ENCODE results near the gene MAFF.
A peak's percentile ranks its signal among the peaks of the same experiment; 100 is the strongest.

Gene MAFF

DNA sequence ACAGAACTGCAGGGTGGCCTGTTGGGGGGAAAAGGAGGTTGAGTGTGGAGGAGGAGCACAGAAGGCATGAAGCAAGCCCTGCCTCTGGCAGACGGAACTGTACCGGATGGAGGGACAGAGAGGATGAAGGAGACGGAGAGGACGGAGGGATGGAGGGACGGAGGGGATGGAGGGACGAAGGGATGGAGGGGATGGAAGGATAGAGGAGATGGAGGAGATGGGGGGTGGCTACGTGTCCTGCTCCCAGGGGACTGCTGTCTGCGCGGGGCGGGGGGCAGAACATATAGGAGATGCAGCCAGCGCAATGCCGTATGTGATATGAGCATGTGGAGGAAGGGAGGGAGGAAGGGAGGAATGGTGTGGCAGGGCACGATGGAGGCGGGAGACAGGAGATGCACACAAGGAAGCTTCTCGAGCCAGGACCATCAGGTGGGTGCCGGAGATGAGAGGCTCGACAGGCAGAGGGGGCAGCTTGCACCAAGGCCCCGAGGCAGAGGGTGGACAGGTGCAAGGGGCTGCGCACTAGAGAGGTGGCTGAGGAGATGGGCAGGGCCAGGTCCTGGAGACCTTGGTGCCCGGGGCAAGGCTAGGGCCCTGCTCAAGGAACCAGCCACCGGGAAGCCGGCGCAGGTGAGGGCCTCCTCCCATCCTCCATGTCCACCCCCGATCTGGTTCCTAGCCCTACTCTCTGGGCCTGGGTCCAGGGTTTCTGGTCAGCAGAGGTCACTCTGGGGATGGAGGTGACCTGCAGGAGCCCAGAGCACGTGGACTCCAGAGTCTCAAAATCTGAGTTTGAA is 25.3 kb downstream of the MAFF start:
- no peak overlapping the region for H3K4me3 ChIP-seq (ENCODE audit: low read depth, low read length)
- no peak for DNase-seq (ENCODE audit: low read depth)
- no peak for TF ChIP-seq CTCF (IDR thresholded peaks at IDR 0.05; ENCODE audit: control insufficient read depth, extremely low read depth, insufficient read depth)

GRCh38 chr22:38228326-38228872 is 26.6 kb downstream of the MAFF start:
- no peak for DNase-seq (ENCODE audit: low read depth)
- TF ChIP-seq CTCF (IDR thresholded peaks at IDR 0.05; ENCODE audit: control insufficient read depth, extremely low read depth, insufficient read depth) = no peak
- H3K4me3 ChIP-seq (ENCODE audit: low read depth, low read length) = no peak overlapping the region

DNA sequence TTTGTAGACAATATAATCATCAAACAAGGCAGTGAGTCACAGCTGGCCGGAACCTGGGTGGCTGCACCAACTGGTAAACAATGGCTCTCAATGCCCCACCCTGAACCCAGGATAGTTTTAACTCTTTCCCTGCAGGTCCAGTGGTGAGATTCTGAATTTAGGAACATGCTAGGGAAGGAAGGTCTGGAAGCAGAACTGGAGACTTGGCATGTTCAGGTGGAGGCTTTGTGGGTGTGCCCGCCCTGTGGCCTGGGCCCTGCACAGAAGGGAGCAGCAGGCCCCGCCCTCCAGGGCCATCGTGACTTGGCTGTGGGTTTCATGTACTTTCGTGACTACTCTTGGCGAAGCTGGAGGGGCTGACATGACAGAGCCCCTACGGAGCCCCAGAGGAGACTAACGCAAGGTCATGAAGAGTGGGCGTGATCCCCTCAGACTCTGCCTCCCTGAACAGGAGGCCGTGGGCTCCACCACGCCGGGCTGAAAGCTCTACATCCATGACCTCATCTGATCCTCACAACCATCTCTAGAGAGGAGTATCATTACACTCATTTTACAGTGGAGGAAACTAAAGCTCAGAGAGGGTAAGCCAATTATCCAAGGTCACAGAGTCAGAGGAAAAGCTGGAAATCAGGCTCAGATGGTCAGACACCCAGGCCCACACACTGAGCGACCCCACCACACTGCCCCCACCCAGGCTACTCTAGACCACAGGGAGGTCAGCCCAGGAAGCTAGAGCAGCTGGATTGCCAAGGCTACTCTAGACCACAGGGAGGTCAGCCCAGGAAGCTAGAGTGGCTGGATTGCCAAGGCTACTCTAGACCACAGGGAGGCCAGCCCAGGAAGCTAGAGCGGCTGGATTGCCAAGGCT is 27.3 kb downstream of the MAFF start:
- no peak for DNase-seq (ENCODE audit: low read depth)

GRCh38 chr22:38230108-38230825 is 28.5 kb downstream of the MAFF start:
- H3K4me3 ChIP-seq (ENCODE audit: low read depth, low read length) = no peak overlapping the region
- DNase-seq (ENCODE audit: low read depth) = peak; percentile 52
- peak; percentile 49 for TF ChIP-seq CTCF (IDR thresholded peaks at IDR 0.05; ENCODE audit: control insufficient read depth, extremely low read depth, insufficient read depth)

More for the DNA sequence above, 27.3 kb downstream of the MAFF start:
- H3K4me3 ChIP-seq (ENCODE audit: low read depth, low read length) = no peak overlapping the region
- no peak for TF ChIP-seq CTCF (IDR thresholded peaks at IDR 0.05; ENCODE audit: control insufficient read depth, extremely low read depth, insufficient read depth)

GRCh38 chr22:38230916-38231315 is 29.1 kb downstream of the MAFF start:
- TF ChIP-seq CTCF (IDR thresholded peaks at IDR 0.05; ENCODE audit: control insufficient read depth, extremely low read depth, insufficient read depth) = no peak
- no peak overlapping the region for H3K4me3 ChIP-seq (ENCODE audit: low read depth, low read length)
- DNase-seq (ENCODE audit: low read depth) = no peak

GRCh38 chr22:38232196-38232595 is 30.4 kb downstream of the MAFF start:
- TF ChIP-seq CTCF (IDR thresholded peaks at IDR 0.05; ENCODE audit: control insufficient read depth, extremely low read depth, insufficient read depth) = no peak
- no peak for DNase-seq (ENCODE audit: low read depth)
- H3K4me3 ChIP-seq (ENCODE audit: low read depth, low read length) = no peak overlapping the region
